Brain microvascular endothelial cell (primary cell): Measurements from ENCODE around the gene FCHSD2.

ENCODE experiments used
- DNase-seq: peaks from one replicate; pipeline ENCODE4 v3.0.0-alpha.2; 2020
- H3K27ac ChIP-seq: fragments of 250-450 bp; sonication (Bioruptor Pico); 2 replicates; pipeline ENCODE4 v1.5.1; 2020; ENCODE audit warnings: mild to moderate bottlenecking, moderate library complexity
- H3K27me3 ChIP-seq: fragments of 250-450 bp; sonication (Bioruptor Pico); replicated peaks from 2 replicates; pipeline ENCODE4 v1.5.1; 2020; ENCODE audit warnings: mild to moderate bottlenecking
- H3K36me3 ChIP-seq: fragments of 250-450 bp; sonication (Bioruptor Pico); replicated peaks from 2 replicates; pipeline ENCODE4 v1.5.1; 2020; ENCODE audit warnings: mild to moderate bottlenecking
- H3K4me3 ChIP-seq: 2 replicates; pipeline ENCODE4 v1.5.1; 2011; ENCODE audit warnings: low read depth, mild to moderate bottlenecking, control low read depth, low read length, moderate library complexity
- in situ Hi-C: cut with HindIII; loops from 2 replicates; pipeline ENCODE4 v1.10.0; 2017; ENCODE audit warnings: low sequenced_read_pairs, low pct_ligation_motif_present
- TF ChIP-seq, protein P1 (sequence below): IDR thresholded peaks from 2 replicates; pipeline ENCODE4 v1.5.1; 2011; ENCODE audit warnings: low read depth, mild to moderate bottlenecking, moderate library complexity, low read length, control low read depth, inconsistent platforms; ENCODE audit errors: missing control alignments

The FCHSD2 gene

DNA sequence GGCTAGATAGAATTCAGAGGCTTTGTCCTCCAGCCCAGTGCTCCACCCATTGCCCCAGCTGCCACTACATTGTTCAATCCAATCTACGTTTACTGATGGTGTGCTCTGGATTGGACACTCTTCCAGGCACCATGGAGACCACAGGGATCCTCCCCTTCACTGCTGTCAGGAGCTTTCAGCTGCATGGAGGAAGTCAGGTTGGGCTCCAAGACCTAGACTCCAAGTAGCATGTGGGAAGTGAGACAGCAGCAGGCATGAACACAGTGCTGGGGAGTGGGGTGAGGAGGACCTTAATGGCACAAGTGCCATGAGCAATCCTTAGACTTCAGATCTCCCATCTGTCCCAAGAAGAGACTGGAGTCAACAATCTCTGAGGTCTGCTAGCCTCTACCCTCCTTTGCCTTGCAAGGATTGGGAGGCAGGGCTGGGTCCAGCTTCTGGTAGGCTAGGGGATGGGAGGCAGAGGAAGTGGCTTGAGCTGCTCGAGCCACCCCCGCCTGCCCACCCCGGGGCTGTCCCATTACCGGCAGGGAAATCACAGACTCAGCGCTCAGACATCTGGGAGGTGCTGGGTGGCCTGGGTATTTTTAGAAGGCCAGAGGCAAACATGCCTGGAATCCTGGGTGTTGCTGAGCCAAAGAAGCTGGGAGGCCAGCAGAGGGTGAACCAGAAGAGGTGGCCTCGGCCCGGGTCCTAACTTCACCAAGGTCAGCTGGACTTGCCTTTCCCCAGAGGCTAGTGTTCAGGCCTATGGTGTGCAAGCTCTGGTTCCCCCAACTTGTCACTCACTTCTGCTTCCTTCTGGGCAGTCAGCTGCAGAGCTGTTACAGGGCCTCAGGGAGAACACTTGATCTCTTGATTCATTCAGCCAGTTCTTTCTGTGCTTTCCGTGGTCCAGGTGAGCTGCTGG, 15.2 kb upstream of the FCHSD2 start:
- Histone ChIP-seq H3K4me3 (no peak overlapping the region), H3K27me3 (no peaks in the 10 kb centered on the region), H3K36me3 (no peaks in the 10 kb centered on the region), H3K27ac (peak overlapping the region; percentile 42)
- in situ Hi-C loops, result no loop called here
- peak; percentile 59 for DNase-seq
- TF ChIP-seq, protein P1, sequence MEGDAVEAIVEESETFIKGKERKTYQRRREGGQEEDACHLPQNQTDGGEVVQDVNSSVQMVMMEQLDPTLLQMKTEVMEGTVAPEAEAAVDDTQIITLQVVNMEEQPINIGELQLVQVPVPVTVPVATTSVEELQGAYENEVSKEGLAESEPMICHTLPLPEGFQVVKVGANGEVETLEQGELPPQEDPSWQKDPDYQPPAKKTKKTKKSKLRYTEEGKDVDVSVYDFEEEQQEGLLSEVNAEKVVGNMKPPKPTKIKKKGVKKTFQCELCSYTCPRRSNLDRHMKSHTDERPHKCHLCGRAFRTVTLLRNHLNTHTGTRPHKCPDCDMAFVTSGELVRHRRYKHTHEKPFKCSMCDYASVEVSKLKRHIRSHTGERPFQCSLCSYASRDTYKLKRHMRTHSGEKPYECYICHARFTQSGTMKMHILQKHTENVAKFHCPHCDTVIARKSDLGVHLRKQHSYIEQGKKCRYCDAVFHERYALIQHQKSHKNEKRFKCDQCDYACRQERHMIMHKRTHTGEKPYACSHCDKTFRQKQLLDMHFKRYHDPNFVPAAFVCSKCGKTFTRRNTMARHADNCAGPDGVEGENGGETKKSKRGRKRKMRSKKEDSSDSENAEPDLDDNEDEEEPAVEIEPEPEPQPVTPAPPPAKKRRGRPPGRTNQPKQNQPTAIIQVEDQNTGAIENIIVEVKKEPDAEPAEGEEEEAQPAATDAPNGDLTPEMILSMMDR, result no peak

DNA sequence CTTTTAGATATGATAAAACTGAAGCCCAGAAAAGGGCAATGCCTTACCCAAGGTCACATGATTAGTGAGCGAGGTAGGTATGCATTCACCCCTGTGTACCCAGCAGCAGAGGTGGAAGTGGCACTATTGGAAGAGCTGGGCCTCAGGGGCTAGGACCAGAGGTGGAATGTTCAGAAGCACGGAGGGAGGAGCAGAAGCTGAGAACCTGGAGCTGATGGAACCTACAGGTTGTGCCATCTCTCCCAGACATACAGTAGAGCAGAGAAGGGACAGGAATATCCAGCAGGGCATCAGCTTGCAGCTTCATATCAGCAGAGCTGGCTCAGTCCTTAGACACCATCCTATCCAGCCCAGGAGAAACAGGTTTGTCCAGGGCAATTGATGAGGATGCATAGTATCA, 14.6 kb upstream of the FCHSD2 start:
- Histone ChIP-seq H3K27ac (no peak overlapping the region), H3K36me3 (no peaks in the 10 kb centered on the region), H3K27me3 (no peaks in the 10 kb centered on the region), H3K4me3 (no peak overlapping the region)
- TF ChIP-seq, protein P1, result no peak
- in situ Hi-C loops, result no loop called here
- no peak for DNase-seq

DNA sequence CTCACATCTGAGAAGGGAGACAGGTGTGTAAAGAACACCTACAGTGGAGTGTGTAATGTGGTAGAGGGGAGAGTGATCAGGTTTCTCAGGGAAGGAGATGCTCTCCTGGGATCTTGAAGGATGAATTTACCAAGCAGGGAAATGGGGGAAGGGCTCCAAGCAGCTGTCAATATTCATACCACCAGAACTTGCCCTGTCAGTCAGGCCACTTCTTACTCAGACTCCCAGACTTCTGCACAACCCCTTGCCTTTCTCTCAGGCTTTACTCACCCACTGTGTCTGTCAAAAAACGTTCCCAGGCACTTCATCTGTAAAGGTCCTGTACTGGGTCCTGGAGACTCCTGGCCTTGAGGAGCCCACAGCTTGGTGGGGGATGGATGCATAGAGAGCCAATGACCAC, 14.0 kb upstream of the FCHSD2 start:
- TF ChIP-seq, protein P1, result no peak
- Histone ChIP-seq H3K27ac (no peak overlapping the region), H3K27me3 (no peaks in the 10 kb centered on the region), H3K4me3 (no peak overlapping the region), H3K36me3 (no peaks in the 10 kb centered on the region)
- DNase-seq, result no peak
- in situ Hi-C loops, result no loop called here

DNA sequence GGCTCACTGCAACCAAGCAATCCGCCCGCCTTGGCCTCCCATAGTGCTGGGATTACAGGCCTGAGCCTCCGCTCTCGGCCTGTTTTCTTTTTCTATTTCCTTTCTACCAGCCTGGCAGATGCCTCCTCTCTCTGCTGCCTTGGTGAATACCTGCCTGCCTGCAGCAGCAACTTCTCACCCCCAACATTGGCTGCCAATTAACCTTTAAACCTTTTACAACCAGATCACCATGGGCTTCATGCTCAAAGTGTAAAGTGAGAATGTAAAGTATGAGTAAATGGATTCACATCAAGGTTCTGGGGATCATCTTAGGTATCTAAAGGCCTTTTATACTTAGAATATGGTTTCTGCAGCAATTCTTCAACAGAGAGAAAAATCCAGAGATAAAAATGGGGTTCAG, 13.0 kb upstream of the FCHSD2 start:
- H3K27me3 ChIP-seq, result no peaks in the 10 kb centered on the region
- TF ChIP-seq, protein P1, result no peak
- no peak overlapping the region for H3K27ac ChIP-seq
- H3K4me3 ChIP-seq, result no peak overlapping the region
- H3K36me3 ChIP-seq, result no peaks in the 10 kb centered on the region
- in situ Hi-C loops, result no loop called here
- no peak for DNase-seq

DNA sequence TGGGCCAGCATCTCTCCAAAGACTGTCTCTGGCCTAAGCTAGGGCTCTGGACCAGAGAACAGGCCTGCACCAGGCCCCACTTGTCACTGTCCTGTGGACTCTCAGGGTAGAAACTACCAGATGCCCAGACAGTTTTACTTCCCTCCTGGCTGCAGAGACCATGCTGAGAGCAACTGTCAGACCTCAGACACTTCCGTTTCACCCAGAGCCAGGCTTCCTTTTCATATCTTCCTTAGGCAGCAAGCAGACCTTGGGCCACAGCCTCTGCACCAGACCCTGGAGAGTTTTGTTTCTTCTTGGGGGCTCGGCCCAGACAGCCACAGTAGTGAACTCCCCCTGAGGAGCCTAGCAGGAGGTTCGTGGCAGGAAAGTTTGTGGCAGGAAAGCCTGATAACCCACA, 12.1 kb upstream of the FCHSD2 start:
- no peak overlapping the region for H3K4me3 ChIP-seq
- no peaks in the 10 kb centered on the region for H3K36me3 ChIP-seq
- DNase-seq, result no peak
- H3K27me3 ChIP-seq, result no peaks in the 10 kb centered on the region
- in situ Hi-C loops, result no loop called here
- no peak overlapping the region for H3K27ac ChIP-seq
- TF ChIP-seq, protein P1, result no peak
